Measurements from ENCODE around the gene ANO1. TPM values are rescaled to one million over a fixed set of nuclear protein-coding genes. Genes with fewer than 3 reads are reported as not detected.

Gene ANO1
- total RNA-seq, 4 donors from 2014 or later, result 22.5 to 57.6 (median 41.4) TPM

DNA sequence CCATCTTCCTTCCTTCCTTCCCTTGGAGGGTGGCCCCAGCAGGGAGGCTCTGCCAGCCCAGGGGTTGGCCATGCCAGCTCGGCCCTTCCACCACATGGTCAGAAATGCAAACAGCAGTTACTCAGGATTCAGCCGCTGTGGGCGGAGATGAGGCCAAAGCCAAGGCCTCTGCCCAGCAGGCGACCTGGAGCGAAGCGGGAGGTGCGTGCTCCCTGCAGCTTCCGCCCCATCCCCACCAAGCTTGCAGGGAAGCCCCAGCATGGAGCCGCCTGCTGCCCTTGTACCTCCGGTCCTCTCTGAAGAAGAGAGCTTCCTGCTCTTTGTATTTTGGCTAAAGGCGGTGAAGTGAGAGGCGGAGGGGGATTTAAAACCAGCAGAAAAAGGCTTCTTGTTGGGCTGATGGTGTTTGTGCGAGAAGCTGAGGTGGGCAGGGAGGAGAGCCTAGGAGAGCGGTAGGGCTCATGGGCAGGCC is 50.4 kb downstream of the ANO1 start:
- WGBS, 2 donors (ENCODE audit: low coverage in 1 of 2), result no CpG with 5 or more reads among the region's 14 CpGs
- H3K27me3 ChIP-seq, result no peaks in the 10 kb centered on the region
- H3K36me3 ChIP-seq, result no peaks in the 10 kb centered on the region
- H3K9me3 ChIP-seq, result no peaks in the 10 kb centered on the region
- no peak overlapping the region for H3K4me3 ChIP-seq
- ATAC-seq, result no peak
- no peak overlapping the region for H3K27ac ChIP-seq
- TF ChIP-seq POLR2AphosphoS5 (IDR thresholded peaks at IDR 0.05), result no peak
- TF ChIP-seq, protein P1, sequence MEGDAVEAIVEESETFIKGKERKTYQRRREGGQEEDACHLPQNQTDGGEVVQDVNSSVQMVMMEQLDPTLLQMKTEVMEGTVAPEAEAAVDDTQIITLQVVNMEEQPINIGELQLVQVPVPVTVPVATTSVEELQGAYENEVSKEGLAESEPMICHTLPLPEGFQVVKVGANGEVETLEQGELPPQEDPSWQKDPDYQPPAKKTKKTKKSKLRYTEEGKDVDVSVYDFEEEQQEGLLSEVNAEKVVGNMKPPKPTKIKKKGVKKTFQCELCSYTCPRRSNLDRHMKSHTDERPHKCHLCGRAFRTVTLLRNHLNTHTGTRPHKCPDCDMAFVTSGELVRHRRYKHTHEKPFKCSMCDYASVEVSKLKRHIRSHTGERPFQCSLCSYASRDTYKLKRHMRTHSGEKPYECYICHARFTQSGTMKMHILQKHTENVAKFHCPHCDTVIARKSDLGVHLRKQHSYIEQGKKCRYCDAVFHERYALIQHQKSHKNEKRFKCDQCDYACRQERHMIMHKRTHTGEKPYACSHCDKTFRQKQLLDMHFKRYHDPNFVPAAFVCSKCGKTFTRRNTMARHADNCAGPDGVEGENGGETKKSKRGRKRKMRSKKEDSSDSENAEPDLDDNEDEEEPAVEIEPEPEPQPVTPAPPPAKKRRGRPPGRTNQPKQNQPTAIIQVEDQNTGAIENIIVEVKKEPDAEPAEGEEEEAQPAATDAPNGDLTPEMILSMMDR (IDR thresholded peaks at IDR 0.05), result no peak
- no peak for TF ChIP-seq POLR2A (IDR thresholded peaks at IDR 0.05)
- H3K4me1 ChIP-seq, result no peaks in the 10 kb centered on the region

DNA sequence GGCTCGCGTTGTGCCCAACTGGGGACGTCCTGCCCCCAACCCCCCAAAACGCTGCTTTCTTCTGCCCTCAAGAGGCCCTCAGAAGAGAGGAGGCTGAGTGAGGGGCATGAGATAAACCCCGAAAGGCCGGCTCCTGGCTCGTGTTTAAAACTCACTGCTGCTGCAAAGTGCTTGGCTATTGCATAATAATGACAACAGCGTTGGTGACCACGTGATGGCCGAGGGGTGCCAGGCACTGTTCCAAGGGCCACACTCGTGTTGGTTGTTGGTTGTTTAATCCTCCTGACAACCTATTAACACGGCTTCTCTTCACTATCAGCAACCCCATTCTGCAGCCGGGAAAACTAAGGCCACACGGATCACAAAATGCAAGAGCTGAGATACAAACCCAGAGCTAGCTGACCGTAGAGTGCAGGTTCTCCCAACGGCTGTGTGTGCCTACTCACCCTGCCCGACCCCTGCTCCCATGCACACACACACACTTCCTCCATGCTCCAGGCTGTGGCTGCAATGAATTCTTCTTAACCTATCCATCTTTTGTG is 51.0 kb downstream of the ANO1 start:
- no peak for TF ChIP-seq POLR2AphosphoS5 (IDR thresholded peaks at IDR 0.05)
- no peak for TF ChIP-seq EP300 (IDR thresholded peaks at IDR 0.05)
- TF ChIP-seq, protein P1 (IDR thresholded peaks at IDR 0.05), result no peak
- TF ChIP-seq POLR2A (IDR thresholded peaks at IDR 0.05), result no peak
- WGBS, 2 donors (ENCODE audit: low coverage in 1 of 2), result 78 to 81% methylated on average over 4 to 6 of the region's 17 CpGs
- H3K4me1 ChIP-seq, result no peaks in the 10 kb centered on the region

DNA sequence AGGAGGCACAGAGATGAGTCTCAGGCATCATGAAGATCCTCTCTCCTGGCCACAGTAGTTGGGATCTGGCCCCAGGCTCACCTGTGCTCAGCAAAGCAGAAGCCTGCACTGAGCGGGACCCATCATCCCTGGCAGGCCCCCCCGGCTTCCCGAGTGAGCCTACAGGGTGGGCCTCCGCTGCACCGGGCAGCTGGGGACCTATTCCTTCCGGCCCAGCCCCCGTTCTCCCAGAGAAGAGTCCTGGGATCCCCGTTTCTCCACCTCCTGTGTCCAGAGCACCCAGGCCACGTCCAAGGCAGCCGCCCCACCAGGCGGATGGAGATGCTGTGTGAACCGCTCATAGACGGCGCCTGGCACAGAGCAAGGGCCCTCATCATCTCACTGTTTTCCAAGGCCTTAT is 52.5 kb downstream of the ANO1 start:
- TF ChIP-seq POLR2AphosphoS5 (IDR thresholded peaks at IDR 0.05) (no peak), EP300 (IDR thresholded peaks at IDR 0.05) (no peak), POLR2A (IDR thresholded peaks at IDR 0.05) (no peak)
- TF ChIP-seq, protein P1 (IDR thresholded peaks at IDR 0.05), result no peak
- no CpG with 5 or more reads among the region's 14 CpGs for WGBS, 2 donors (ENCODE audit: low coverage in 1 of 2)
- Histone ChIP-seq H3K9me3 (no peaks in the 10 kb centered on the region), H3K4me1 (no peaks in the 10 kb centered on the region), H3K36me3 (no peaks in the 10 kb centered on the region), H3K27ac (no peak overlapping the region), H3K4me3 (no peak overlapping the region), H3K27me3 (no peaks in the 10 kb centered on the region)
- no peak for ATAC-seq

More for the DNA sequence above, 51.0 kb downstream of the ANO1 start:
- ATAC-seq, result no peak
- no peak overlapping the region for H3K4me3 ChIP-seq
- H3K27ac ChIP-seq, result no peak overlapping the region
- no peaks in the 10 kb centered on the region for H3K27me3 ChIP-seq
- no peaks in the 10 kb centered on the region for H3K9me3 ChIP-seq
- no peaks in the 10 kb centered on the region for H3K36me3 ChIP-seq

DNA sequence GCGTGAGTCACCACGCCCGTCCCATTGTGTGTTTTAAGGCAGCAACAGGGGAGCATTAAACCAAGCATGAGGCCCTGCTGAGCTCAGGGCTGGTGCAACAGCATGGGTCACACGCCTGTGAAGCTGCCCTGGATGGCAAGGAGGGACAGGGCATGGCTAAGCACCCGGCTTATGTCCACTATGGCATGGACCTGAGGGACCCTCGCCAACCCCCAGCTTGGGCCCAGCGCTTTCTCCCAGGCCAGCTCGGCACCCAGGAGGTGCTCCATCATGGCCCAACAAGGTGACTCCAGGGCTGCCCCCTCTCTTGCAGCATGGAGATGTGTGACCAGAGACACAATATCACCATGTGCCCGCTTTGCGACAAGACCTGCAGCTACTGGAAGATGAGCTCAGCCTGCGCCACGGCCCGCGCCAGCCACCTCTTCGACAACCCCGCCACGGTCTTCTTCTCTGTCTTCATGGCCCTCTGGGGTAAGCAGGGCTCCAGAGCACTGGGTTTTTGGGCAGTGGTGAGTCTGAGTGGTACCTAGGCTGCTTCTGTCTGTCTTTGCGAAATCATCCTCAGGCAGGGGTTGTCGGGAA is 53.6 kb downstream of the ANO1 start:
- WGBS, 2 donors (ENCODE audit: low coverage in 1 of 2), result 85 to 100% methylated on average over 1 to 8 of the region's 19 CpGs
- TF ChIP-seq, protein P1 (IDR thresholded peaks at IDR 0.05), result no peak
- TF ChIP-seq POLR2AphosphoS5 (IDR thresholded peaks at IDR 0.05) (no peak), EP300 (IDR thresholded peaks at IDR 0.05) (no peak), POLR2A (IDR thresholded peaks at IDR 0.05) (no peak)
- no peak for ATAC-seq

DNA sequence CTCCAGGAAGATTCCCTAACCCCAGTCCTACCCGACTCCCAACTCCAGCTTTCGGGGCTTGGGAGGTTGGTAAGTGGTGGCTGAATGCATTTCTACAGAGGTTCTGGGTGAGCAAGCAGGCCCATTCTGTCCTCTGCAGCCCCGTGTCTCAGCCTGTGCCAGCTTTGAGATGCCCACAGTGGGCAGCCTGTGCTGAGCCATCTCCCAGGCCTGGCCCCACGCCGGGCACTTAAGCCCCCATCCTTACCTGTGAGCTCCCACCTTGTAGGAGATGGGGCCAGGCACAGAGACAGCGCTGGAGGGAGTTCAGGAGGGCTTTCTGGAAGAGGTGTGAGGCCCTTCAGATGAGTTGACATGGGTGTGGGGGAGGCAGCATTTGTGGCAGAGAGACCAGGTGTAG is 54.5 kb downstream of the ANO1 start:
- no peak overlapping the region for H3K27ac ChIP-seq
- H3K4me1 ChIP-seq, result no peaks in the 10 kb centered on the region
- no peaks in the 10 kb centered on the region for H3K36me3 ChIP-seq
- ATAC-seq, result no peak
- no CpG with 5 or more reads among the region's 6 CpGs for WGBS, 2 donors (ENCODE audit: low coverage in 1 of 2)
- H3K27me3 ChIP-seq, result no peaks in the 10 kb centered on the region
- no peak for TF ChIP-seq POLR2AphosphoS5 (IDR thresholded peaks at IDR 0.05)
- TF ChIP-seq POLR2A (IDR thresholded peaks at IDR 0.05), result no peak
- TF ChIP-seq EP300 (IDR thresholded peaks at IDR 0.05), result no peak
- TF ChIP-seq, protein P1 (IDR thresholded peaks at IDR 0.05), result no peak
- no peak overlapping the region for H3K4me3 ChIP-seq
- H3K9me3 ChIP-seq, result no peaks in the 10 kb centered on the region

More for the DNA sequence above, 53.6 kb downstream of the ANO1 start:
- Histone ChIP-seq H3K4me1 (no peaks in the 10 kb centered on the region), H3K27ac (no peak overlapping the region), H3K9me3 (no peaks in the 10 kb centered on the region), H3K27me3 (no peaks in the 10 kb centered on the region), H3K4me3 (no peak overlapping the region), H3K36me3 (no peaks in the 10 kb centered on the region)
